ENCODE data around the gene CFAP91.

Gene CFAP91

GRCh38 chr3:119741657-119742590 is 39.1 kb downstream of the CFAP91 start:
- Histone ChIP-seq H2AFZ (ENCODE audit: low read length) (no peak overlapping the region), H3F3A (ENCODE audit: low read depth) (no peaks in the 10 kb centered on the region), H3K27me3 (ENCODE audit: insufficient read depth, low read length, poor library complexity, severe bottlenecking) (peaks cover 4% of the 10 kb centered on the region), H3K9ac (ENCODE audit: low read depth, low read length, poor library complexity, severe bottlenecking) (no peak overlapping the region), H3K4me1 (ENCODE audit: insufficient read depth, low read length, poor library complexity, severe bottlenecking) (no peaks in the 10 kb centered on the region), H3K79me2 (ENCODE audit: insufficient read depth, low read length) (no peaks in the 10 kb centered on the region), H3K4me3 (ENCODE audit: low read length, poor library complexity, severe bottlenecking) (no peak overlapping the region), H3K4me2 (ENCODE audit: low read depth, low read length, poor library complexity, severe bottlenecking) (no peak overlapping the region), H3K36me3 (ENCODE audit: insufficient read depth, low read length) (no peaks in the 10 kb centered on the region), H3K9me2 (replicated peaks; ENCODE audit: low read depth, low read length) (no peaks in the 10 kb centered on the region), H4K20me1 (ENCODE audit: insufficient read depth, low read length, poor library complexity, severe bottlenecking) (no peaks in the 10 kb centered on the region), H3K9me3 (ENCODE audit: insufficient read depth, low read depth, low read length) (no peaks in the 10 kb centered on the region)
- TF ChIP-seq EZH2phosphoT487 (IDR thresholded peaks at IDR 0.05; ENCODE audit: borderline replicate concordance) (no peak), CTCF (conservative IDR thresholded peaks at IDR 0.05; ENCODE audit: low read length) (no peak)

- Histone ChIP-seq H3K79me2 (ENCODE audit: insufficient read depth, low read length) (no peaks in the 10 kb centered on the region), H3K9me2 (replicated peaks; ENCODE audit: low read depth, low read length) (no peaks in the 10 kb centered on the region), H3K9ac (ENCODE audit: low read depth, low read length, poor library complexity, severe bottlenecking) (no peak overlapping the region), H3K4me2 (ENCODE audit: low read depth, low read length, poor library complexity, severe bottlenecking) (no peak overlapping the region), H2AFZ (ENCODE audit: low read length) (no peak overlapping the region), H3K9me3 (ENCODE audit: insufficient read depth, low read depth, low read length) (no peaks in the 10 kb centered on the region), H3K36me3 (ENCODE audit: insufficient read depth, low read length) (no peaks in the 10 kb centered on the region), H3K4me3 (ENCODE audit: low read length, poor library complexity, severe bottlenecking) (no peak overlapping the region), H3K27me3 (ENCODE audit: insufficient read depth, low read length, poor library complexity, severe bottlenecking) (peaks cover 11% of the 10 kb centered on the region), H3F3A (ENCODE audit: low read depth) (no peaks in the 10 kb centered on the region), H3K4me1 (ENCODE audit: insufficient read depth, low read length, poor library complexity, severe bottlenecking) (no peaks in the 10 kb centered on the region), H4K20me1 (ENCODE audit: insufficient read depth, low read length, poor library complexity, severe bottlenecking) (no peaks in the 10 kb centered on the region)
- TF ChIP-seq EZH2phosphoT487 (IDR thresholded peaks at IDR 0.05; ENCODE audit: borderline replicate concordance) (no peak), CTCF (conservative IDR thresholded peaks at IDR 0.05; ENCODE audit: low read length) (no peak)
Measured at GRCh38 chr3:119743921-119744320, 41.1 kb downstream of the CFAP91 start.

- Histone ChIP-seq H3K79me2 (ENCODE audit: insufficient read depth, low read length) (no peaks in the 10 kb centered on the region), H4K20me1 (ENCODE audit: insufficient read depth, low read length, poor library complexity, severe bottlenecking) (no peaks in the 10 kb centered on the region), H2AFZ (ENCODE audit: low read length) (no peak overlapping the region), H3K4me1 (ENCODE audit: insufficient read depth, low read length, poor library complexity, severe bottlenecking) (no peaks in the 10 kb centered on the region), H3F3A (ENCODE audit: low read depth) (no peaks in the 10 kb centered on the region), H3K9ac (ENCODE audit: low read depth, low read length, poor library complexity, severe bottlenecking) (no peak overlapping the region), H3K9me3 (ENCODE audit: insufficient read depth, low read depth, low read length) (no peaks in the 10 kb centered on the region), H3K4me3 (ENCODE audit: low read length, poor library complexity, severe bottlenecking) (no peak overlapping the region), H3K9me2 (replicated peaks; ENCODE audit: low read depth, low read length) (no peaks in the 10 kb centered on the region), H3K27me3 (ENCODE audit: insufficient read depth, low read length, poor library complexity, severe bottlenecking) (peaks cover 11% of the 10 kb centered on the region), H3K4me2 (ENCODE audit: low read depth, low read length, poor library complexity, severe bottlenecking) (no peak overlapping the region), H3K36me3 (ENCODE audit: insufficient read depth, low read length) (no peaks in the 10 kb centered on the region)
- TF ChIP-seq CTCF (conservative IDR thresholded peaks at IDR 0.05; ENCODE audit: low read length) (no peak), EZH2phosphoT487 (IDR thresholded peaks at IDR 0.05; ENCODE audit: borderline replicate concordance) (no peak)
Measured at GRCh38 chr3:119745942-119746341, 43.1 kb downstream of the CFAP91 start.

All from Loucy (cell line).